ENCODE data around the gene FOCAD. TPM values are rescaled to one million over a fixed set of nuclear protein-coding genes. Genes with fewer than 3 reads are reported as not detected.

FOCAD gene
- total RNA-seq, 1 experiment from 2014 or later: 40.7 TPM

- Histone ChIP-seq H3K4me2 (ENCODE audit: low read length) (no peak overlapping the region), H3K9me3 (ENCODE audit: control insufficient read depth in 1 of 2, insufficient read depth in 1 of 2, low read depth in 1 of 2, low read length in 2 of 2) (no peaks in the 10 kb centered on the region), H3K4me1 (ENCODE audit: control insufficient read depth in 1 of 2, insufficient read depth in 2 of 2, low read length in 2 of 2) (no peaks in the 10 kb centered on the region), H3K27ac (ENCODE audit: low read depth, low read length) (no peak overlapping the region), H2AFZ (ENCODE audit: low read depth, low read length, poor library complexity, severe bottlenecking) (no peak overlapping the region), H3K9me2 (ENCODE audit: insufficient read depth) (no peaks in the 10 kb centered on the region), H3K9ac (ENCODE audit: low read length) (no peak overlapping the region), H3K4me3 (replicated peaks in 1 of 2; ENCODE audit: low read depth in 1 of 2, low read length in 2 of 2) (no peak overlapping the region), H3K27me3 (ENCODE audit: insufficient read depth, low read length) (no peaks in the 10 kb centered on the region), H3K79me2 (ENCODE audit: insufficient read depth, low read length) (no peaks in the 10 kb centered on the region), H4K20me1 (ENCODE audit: insufficient read depth) (no peaks in the 10 kb centered on the region), H3K36me3 (ENCODE audit: control insufficient read depth in 1 of 2, insufficient read depth in 2 of 2, low read length in 2 of 2) (no peaks in the 10 kb centered on the region)
- no TSS peak for BruUV-seq (replicated peaks)
- ATAC-seq: no peak
- ChIA-PET RAD21 (ENCODE audit: low non-redundant PET in 1 of 2, low total read pairs in 2 of 2, uncharacterized antibody in 2 of 2, unreplicated experiment in 2 of 2) (no interaction called here), CTCF (no interaction called here), POLR2A (no interaction called here)
- intact Hi-C loops (cut with micrococcal nuclease): no loop called here
- no peak for DNase-seq (ENCODE audit: low read depth, low spot score)
- TF ChIP-seq POLR2AphosphoS5 (IDR thresholded peaks at IDR 0.05; ENCODE audit: low read depth, low read length) (no peak), SIN3A (IDR thresholded peaks at IDR 0.05; ENCODE audit: low read depth) (no peak), ELF1 (IDR thresholded peaks at IDR 0.05; ENCODE audit: borderline replicate concordance, low read depth) (no peak), ZFX (IDR thresholded peaks at IDR 0.05) (no peak), CEBPB (IDR thresholded peaks at IDR 0.05; ENCODE audit: low read depth) (no peak), JUND (IDR thresholded peaks at IDR 0.05) (no peak), TCF7L2 (IDR thresholded peaks at IDR 0.05; ENCODE audit: borderline replicate concordance, extremely low read depth, insufficient read depth, insufficient read length) (no peak)
- TF ChIP-seq, protein P1, sequence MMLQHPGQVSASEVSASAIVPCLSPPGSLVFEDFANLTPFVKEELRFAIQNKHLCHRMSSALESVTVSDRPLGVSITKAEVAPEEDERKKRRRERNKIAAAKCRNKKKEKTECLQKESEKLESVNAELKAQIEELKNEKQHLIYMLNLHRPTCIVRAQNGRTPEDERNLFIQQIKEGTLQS (IDR thresholded peaks at IDR 0.05): no peak
- TF ChIP-seq, protein P2, sequence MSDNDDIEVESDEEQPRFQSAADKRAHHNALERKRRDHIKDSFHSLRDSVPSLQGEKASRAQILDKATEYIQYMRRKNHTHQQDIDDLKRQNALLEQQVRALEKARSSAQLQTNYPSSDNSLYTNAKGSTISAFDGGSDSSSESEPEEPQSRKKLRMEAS (IDR thresholded peaks at IDR 0.05): no peak
- TF ChIP-seq, protein P3, sequence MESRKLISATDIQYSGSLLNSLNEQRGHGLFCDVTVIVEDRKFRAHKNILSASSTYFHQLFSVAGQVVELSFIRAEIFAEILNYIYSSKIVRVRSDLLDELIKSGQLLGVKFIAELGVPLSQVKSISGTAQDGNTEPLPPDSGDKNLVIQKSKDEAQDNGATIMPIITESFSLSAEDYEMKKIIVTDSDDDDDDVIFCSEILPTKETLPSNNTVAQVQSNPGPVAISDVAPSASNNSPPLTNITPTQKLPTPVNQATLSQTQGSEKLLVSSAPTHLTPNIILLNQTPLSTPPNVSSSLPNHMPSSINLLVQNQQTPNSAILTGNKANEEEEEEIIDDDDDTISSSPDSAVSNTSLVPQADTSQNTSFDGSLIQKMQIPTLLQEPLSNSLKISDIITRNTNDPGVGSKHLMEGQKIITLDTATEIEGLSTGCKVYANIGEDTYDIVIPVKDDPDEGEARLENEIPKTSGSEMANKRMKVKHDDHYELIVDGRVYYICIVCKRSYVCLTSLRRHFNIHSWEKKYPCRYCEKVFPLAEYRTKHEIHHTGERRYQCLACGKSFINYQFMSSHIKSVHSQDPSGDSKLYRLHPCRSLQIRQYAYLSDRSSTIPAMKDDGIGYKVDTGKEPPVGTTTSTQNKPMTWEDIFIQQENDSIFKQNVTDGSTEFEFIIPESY (IDR thresholded peaks at IDR 0.05; ENCODE audit: extremely low read depth, insufficient replicate concordance, low read length): no peak
Measured at GRCh38 chr9:21028466-21028865, 344.4 kb downstream of the FOCAD start.

Data from HCT116 (cell line).